AG09319 (cell line): ENCODE results near the gene COA5.

Experiments used
- DNase-seq: peaks from one replicate; pipeline ENCODE4 v3.0.0-alpha.2; 2010; ENCODE audit warnings: low read depth; ENCODE audit errors: extremely low read depth
- CTCF ChIP-seq: IDR thresholded peaks from 2 replicates; pipeline ENCODE4 v1.5.1; 2011; ENCODE audit warnings: low read depth, mild to moderate bottlenecking, inconsistent platforms, low read length, moderate library complexity

COA5 gene

GRCh38 chr2:98648451-98648850 is 40.1 kb upstream of the COA5 start:
- TF ChIP-seq CTCF = no peak
- no peak for DNase-seq

- no peak for DNase-seq
- TF ChIP-seq CTCF = no peak
Measured at GRCh38 chr2:98647636-98648035, 39.3 kb upstream of the COA5 start.

- TF ChIP-seq CTCF = no peak
- no peak for DNase-seq
Measured at GRCh38 chr2:98643496-98644100, 35.3 kb upstream of the COA5 start.

GRCh38 chr2:98637401-98638147 is 29.3 kb upstream of the COA5 start:
- no peak for DNase-seq
- TF ChIP-seq CTCF = no peak

- TF ChIP-seq CTCF = peak; percentile 20
- DNase-seq = no peak
Measured at GRCh38 chr2:98634406-98635092, 26.2 kb upstream of the COA5 start.

GRCh38 chr2:98632351-98632750 is 24.0 kb upstream of the COA5 start:
- TF ChIP-seq CTCF = no peak
- no peak for DNase-seq

GRCh38 chr2:98623657-98624056 is 15.3 kb upstream of the COA5 start:
- TF ChIP-seq CTCF = no peak

More at GRCh38 chr2:98623657-98624056, 15.3 kb upstream of the COA5 start:
- DNase-seq = peak; percentile 15
